ENCODE measurements around the gene ZNF609.
"Not testable (repeated sequence)": the region's sequence is repeated elsewhere in the genome, so short reads cannot be mapped to it uniquely, and the experiment has no call there.

Gene ZNF609

GRCh38 chr15:64495968-64496367 is 35.6 kb downstream of the ZNF609 start:
- H3K27ac ChIP-seq (ENCODE audit: low read depth, low read length); H3K4me1 ChIP-seq (ENCODE audit: control insufficient read depth, insufficient read depth, low read length); H3K9ac ChIP-seq (ENCODE audit: low read length); H3K27me3 ChIP-seq (ENCODE audit: control insufficient read depth, insufficient read depth, low read length); H3K36me3 ChIP-seq (ENCODE audit: control insufficient read depth, insufficient read depth, low read length); H3K4me3 ChIP-seq (ENCODE audit: low read length): not testable (repeated sequence)

GRCh38 chr15:64500695-64501395 is 40.5 kb downstream of the ZNF609 start:
- H3K9ac ChIP-seq (ENCODE audit: low read length): no peak overlapping the region
- H3K4me1 ChIP-seq (ENCODE audit: control insufficient read depth, insufficient read depth, low read length): peaks cover 36% of the 10 kb centered on the region
- no peak overlapping the region for H3K4me3 ChIP-seq (ENCODE audit: low read length)
- H3K36me3 ChIP-seq (ENCODE audit: control insufficient read depth, insufficient read depth, low read length): peaks cover 5% of the 10 kb centered on the region
- H3K27ac ChIP-seq (ENCODE audit: low read depth, low read length): peak overlapping the region; percentile 70
- H3K27me3 ChIP-seq (ENCODE audit: control insufficient read depth, insufficient read depth, low read length): no peaks in the 10 kb centered on the region

DNA sequence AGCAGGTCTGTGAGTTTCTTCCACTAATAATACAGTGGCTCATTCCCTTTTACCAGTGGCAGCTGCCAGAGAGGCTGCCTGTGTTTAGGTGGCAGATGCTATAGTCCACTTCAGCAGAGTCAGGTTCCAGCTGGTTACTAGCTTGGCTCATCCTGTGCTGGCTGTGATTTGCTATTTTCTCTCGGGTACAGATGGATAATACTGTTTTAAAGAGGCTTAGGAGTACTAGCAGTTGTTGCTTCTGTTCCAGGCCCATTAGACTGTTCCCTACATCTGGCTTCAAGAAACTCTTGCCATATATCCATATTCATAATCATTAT is 41.0 kb downstream of the ZNF609 start:
- peaks cover 5% of the 10 kb centered on the region for H3K36me3 ChIP-seq (ENCODE audit: control insufficient read depth, insufficient read depth, low read length)
- peaks cover 35% of the 10 kb centered on the region for H3K4me1 ChIP-seq (ENCODE audit: control insufficient read depth, insufficient read depth, low read length)
- H3K4me3 ChIP-seq (ENCODE audit: low read length): no peak overlapping the region
- H3K27ac ChIP-seq (ENCODE audit: low read depth, low read length): peak overlapping the region; percentile 70
- no peaks in the 10 kb centered on the region for H3K27me3 ChIP-seq (ENCODE audit: control insufficient read depth, insufficient read depth, low read length)
- no peak overlapping the region for H3K9ac ChIP-seq (ENCODE audit: low read length)

DNA sequence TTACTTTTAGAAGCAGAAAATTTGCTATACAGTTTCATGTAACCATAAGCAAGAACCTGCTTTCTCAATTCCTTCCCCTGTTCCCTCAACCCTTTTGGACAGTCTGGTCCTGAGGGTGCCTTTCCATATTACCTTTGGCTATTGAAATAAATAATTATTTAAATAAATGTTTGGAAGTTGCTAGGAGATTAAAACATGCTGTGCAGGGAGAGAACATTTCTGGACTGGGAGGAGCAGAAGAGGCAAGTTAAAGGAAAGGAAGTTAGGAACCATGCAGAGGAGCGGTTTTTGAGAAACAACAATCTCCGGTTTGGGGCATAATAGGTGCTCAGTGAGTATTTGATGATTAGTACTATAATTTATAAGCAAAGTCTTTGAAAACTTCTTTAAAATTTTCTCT is 41.8 kb downstream of the ZNF609 start:
- H3K27ac ChIP-seq (ENCODE audit: low read depth, low read length): peak overlapping the region; percentile 70

GRCh38 chr15:64502551-64502950 is 42.2 kb downstream of the ZNF609 start:
- H3K9ac ChIP-seq (ENCODE audit: low read length): no peak overlapping the region
- peak overlapping the region; percentile 70 for H3K27ac ChIP-seq (ENCODE audit: low read depth, low read length)
- H3K27me3 ChIP-seq (ENCODE audit: control insufficient read depth, insufficient read depth, low read length): no peaks in the 10 kb centered on the region
- H3K4me3 ChIP-seq (ENCODE audit: low read length): no peak overlapping the region
- H3K4me1 ChIP-seq (ENCODE audit: control insufficient read depth, insufficient read depth, low read length): peaks cover 44% of the 10 kb centered on the region
- H3K36me3 ChIP-seq (ENCODE audit: control insufficient read depth, insufficient read depth, low read length): peaks cover 5% of the 10 kb centered on the region

More for the DNA sequence above, 41.8 kb downstream of the ZNF609 start:
- Histone ChIP-seq H3K36me3 (ENCODE audit: control insufficient read depth, insufficient read depth, low read length) (peaks cover 5% of the 10 kb centered on the region), H3K4me3 (ENCODE audit: low read length) (no peak overlapping the region), H3K27me3 (ENCODE audit: control insufficient read depth, insufficient read depth, low read length) (no peaks in the 10 kb centered on the region), H3K9ac (ENCODE audit: low read length) (no peak overlapping the region), H3K4me1 (ENCODE audit: control insufficient read depth, insufficient read depth, low read length) (peaks cover 40% of the 10 kb centered on the region)

GRCh38 chr15:64503197-64503596 is 42.8 kb downstream of the ZNF609 start:
- H3K4me3 ChIP-seq (ENCODE audit: low read length): peak overlapping the region; percentile 25
- peaks cover 46% of the 10 kb centered on the region for H3K4me1 ChIP-seq (ENCODE audit: control insufficient read depth, insufficient read depth, low read length)
- H3K27ac ChIP-seq (ENCODE audit: low read depth, low read length): peak overlapping the region; percentile 70
- peaks cover 5% of the 10 kb centered on the region for H3K36me3 ChIP-seq (ENCODE audit: control insufficient read depth, insufficient read depth, low read length)
- H3K9ac ChIP-seq (ENCODE audit: low read length): no peak overlapping the region
- no peaks in the 10 kb centered on the region for H3K27me3 ChIP-seq (ENCODE audit: control insufficient read depth, insufficient read depth, low read length)

- H3K4me1 ChIP-seq (ENCODE audit: control insufficient read depth, insufficient read depth, low read length): peaks cover 46% of the 10 kb centered on the region
- H3K9ac ChIP-seq (ENCODE audit: low read length): no peak overlapping the region
- no peaks in the 10 kb centered on the region for H3K27me3 ChIP-seq (ENCODE audit: control insufficient read depth, insufficient read depth, low read length)
- H3K36me3 ChIP-seq (ENCODE audit: control insufficient read depth, insufficient read depth, low read length): peaks cover 5% of the 10 kb centered on the region
- peak overlapping the region; percentile 70 for H3K27ac ChIP-seq (ENCODE audit: low read depth, low read length)
- peak overlapping the region; percentile 25 for H3K4me3 ChIP-seq (ENCODE audit: low read length)
Measured at GRCh38 chr15:64503640-64504039, 43.3 kb downstream of the ZNF609 start.

- Histone ChIP-seq H3K27me3 (ENCODE audit: control insufficient read depth, insufficient read depth, low read length) (no peaks in the 10 kb centered on the region), H3K27ac (ENCODE audit: low read depth, low read length) (peak overlapping the region; percentile 67), H3K9ac (ENCODE audit: low read length) (no peak overlapping the region), H3K36me3 (ENCODE audit: control insufficient read depth, insufficient read depth, low read length) (no peaks in the 10 kb centered on the region), H3K4me3 (ENCODE audit: low read length) (peak overlapping the region; percentile 2), H3K4me1 (ENCODE audit: control insufficient read depth, insufficient read depth, low read length) (peaks cover 28% of the 10 kb centered on the region)
Measured at GRCh38 chr15:64507293-64507802, 47.0 kb downstream of the ZNF609 start.

GRCh38 chr15:64507845-64508244 is 47.5 kb downstream of the ZNF609 start:
- no peaks in the 10 kb centered on the region for H3K36me3 ChIP-seq (ENCODE audit: control insufficient read depth, insufficient read depth, low read length)
- peak overlapping the region; percentile 67 for H3K27ac ChIP-seq (ENCODE audit: low read depth, low read length)
- peaks cover 25% of the 10 kb centered on the region for H3K4me1 ChIP-seq (ENCODE audit: control insufficient read depth, insufficient read depth, low read length)
- H3K4me3 ChIP-seq (ENCODE audit: low read length): no peak overlapping the region
- H3K9ac ChIP-seq (ENCODE audit: low read length): no peak overlapping the region
- no peaks in the 10 kb centered on the region for H3K27me3 ChIP-seq (ENCODE audit: control insufficient read depth, insufficient read depth, low read length)

GRCh38 chr15:64513823-64514222 is 53.4 kb downstream of the ZNF609 start:
- no peaks in the 10 kb centered on the region for H3K27me3 ChIP-seq (ENCODE audit: control insufficient read depth, insufficient read depth, low read length)
- H3K36me3 ChIP-seq (ENCODE audit: control insufficient read depth, insufficient read depth, low read length): no peaks in the 10 kb centered on the region
- H3K9ac ChIP-seq (ENCODE audit: low read length): no peak overlapping the region
- H3K4me1 ChIP-seq (ENCODE audit: control insufficient read depth, insufficient read depth, low read length): peaks cover 2% of the 10 kb centered on the region
- no peak overlapping the region for H3K4me3 ChIP-seq (ENCODE audit: low read length)
- no peak overlapping the region for H3K27ac ChIP-seq (ENCODE audit: low read depth, low read length)

DNA sequence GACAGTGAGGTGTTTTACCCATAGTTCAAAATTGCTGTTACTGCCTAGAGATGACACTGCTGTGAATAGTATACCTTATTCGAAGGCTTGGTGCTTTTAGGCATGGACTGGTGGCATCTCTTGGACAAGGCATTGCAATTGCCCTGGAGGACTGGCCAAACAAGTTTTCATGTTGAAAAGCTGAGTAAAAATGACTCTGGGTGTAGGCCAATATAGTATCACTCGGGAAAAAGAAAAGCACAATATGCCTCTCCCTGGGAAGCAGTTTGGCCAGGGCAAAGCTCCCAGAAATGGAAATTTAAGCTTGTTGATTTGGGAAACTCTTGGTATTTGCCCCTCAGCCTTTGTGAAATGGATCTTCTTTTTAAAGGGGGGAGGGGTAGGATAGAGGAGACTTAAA is 54.8 kb downstream of the ZNF609 start:
- Histone ChIP-seq H3K27ac (ENCODE audit: low read depth, low read length) (no peak overlapping the region), H3K27me3 (ENCODE audit: control insufficient read depth, insufficient read depth, low read length) (no peaks in the 10 kb centered on the region), H3K4me1 (ENCODE audit: control insufficient read depth, insufficient read depth, low read length) (peaks cover 2% of the 10 kb centered on the region), H3K36me3 (ENCODE audit: control insufficient read depth, insufficient read depth, low read length) (no peaks in the 10 kb centered on the region), H3K9ac (ENCODE audit: low read length) (no peak overlapping the region), H3K4me3 (ENCODE audit: low read length) (no peak overlapping the region)

- H3K4me1 ChIP-seq (ENCODE audit: control insufficient read depth, insufficient read depth, low read length): peaks cover 2% of the 10 kb centered on the region
- no peaks in the 10 kb centered on the region for H3K36me3 ChIP-seq (ENCODE audit: control insufficient read depth, insufficient read depth, low read length)
- H3K27me3 ChIP-seq (ENCODE audit: control insufficient read depth, insufficient read depth, low read length): no peaks in the 10 kb centered on the region
- no peak overlapping the region for H3K9ac ChIP-seq (ENCODE audit: low read length)
- no peak overlapping the region for H3K4me3 ChIP-seq (ENCODE audit: low read length)
- no peak overlapping the region for H3K27ac ChIP-seq (ENCODE audit: low read depth, low read length)
Measured at GRCh38 chr15:64515825-64516224, 55.4 kb downstream of the ZNF609 start.

DNA sequence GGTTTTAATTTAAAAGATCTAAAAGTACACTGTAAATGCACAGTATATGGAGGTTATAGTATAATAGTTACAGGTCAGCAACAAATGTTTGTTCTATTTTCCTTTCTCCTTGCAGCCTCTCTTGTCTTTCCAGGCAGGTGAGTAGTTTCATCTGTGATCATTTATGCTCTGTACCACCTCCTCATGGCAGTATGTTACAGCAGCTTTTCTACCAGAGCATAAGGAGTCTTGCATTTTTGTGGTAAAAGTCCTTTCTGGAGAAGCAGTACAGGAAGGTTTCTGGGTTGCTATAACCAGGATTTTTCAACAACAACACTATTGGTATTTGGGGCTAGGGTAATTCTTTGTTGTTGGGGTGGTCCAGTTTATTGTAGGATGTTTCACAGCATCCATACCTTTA is 59.5 kb downstream of the ZNF609 start:
- Histone ChIP-seq H3K36me3 (ENCODE audit: control insufficient read depth, insufficient read depth, low read length) (no peaks in the 10 kb centered on the region), H3K4me1 (ENCODE audit: control insufficient read depth, insufficient read depth, low read length) (peaks cover 14% of the 10 kb centered on the region), H3K4me3 (ENCODE audit: low read length) (no peak overlapping the region), H3K9ac (ENCODE audit: low read length) (no peak overlapping the region), H3K27ac (ENCODE audit: low read depth, low read length) (no peak overlapping the region), H3K27me3 (ENCODE audit: control insufficient read depth, insufficient read depth, low read length) (no peaks in the 10 kb centered on the region)

Data from rectal smooth muscle tissue (tissue), 1 donor.